Activated CD4-positive, alpha-beta T cell treated with anti-CD3 and anti-CD28 coated beads, Interleukin-10, Interleukin-2, amounts not matched to agents 100 ng/mL and 50 ng/mL, durations not matched to agents 16 hours and 8 hours (primary cell): ENCODE data around the gene COG3.

Source experiments
- DNase-seq: peaks from one replicate; pipeline ENCODE4 v3.0.0-alpha.2; 2020

Gene COG3

DNA sequence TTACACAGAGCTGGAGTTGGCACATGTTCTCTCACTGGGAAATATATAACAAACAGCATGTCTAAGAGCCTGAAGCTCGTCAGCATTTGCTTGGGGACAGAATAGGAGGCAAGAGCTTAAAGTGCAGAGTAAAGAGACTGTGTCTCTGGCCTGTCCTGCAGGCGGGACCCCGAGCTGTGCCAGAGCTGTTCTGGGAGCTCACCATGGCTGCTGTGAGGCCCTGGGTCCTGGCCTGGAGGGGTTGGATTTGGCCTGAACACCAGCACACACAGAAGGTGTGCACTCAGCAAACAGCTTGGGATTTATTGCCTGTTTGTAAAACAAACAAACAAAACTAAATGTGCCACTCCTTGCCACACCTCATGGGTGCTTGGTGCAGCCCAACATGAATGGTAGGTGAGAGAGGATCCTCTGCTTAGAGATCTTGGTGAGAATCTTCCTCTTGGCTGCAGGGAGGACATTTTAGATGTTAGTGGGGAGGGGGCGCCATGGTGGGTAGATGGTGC lies 89.9 kb downstream of the COG3 start:
- DNase-seq: no peak

DNA sequence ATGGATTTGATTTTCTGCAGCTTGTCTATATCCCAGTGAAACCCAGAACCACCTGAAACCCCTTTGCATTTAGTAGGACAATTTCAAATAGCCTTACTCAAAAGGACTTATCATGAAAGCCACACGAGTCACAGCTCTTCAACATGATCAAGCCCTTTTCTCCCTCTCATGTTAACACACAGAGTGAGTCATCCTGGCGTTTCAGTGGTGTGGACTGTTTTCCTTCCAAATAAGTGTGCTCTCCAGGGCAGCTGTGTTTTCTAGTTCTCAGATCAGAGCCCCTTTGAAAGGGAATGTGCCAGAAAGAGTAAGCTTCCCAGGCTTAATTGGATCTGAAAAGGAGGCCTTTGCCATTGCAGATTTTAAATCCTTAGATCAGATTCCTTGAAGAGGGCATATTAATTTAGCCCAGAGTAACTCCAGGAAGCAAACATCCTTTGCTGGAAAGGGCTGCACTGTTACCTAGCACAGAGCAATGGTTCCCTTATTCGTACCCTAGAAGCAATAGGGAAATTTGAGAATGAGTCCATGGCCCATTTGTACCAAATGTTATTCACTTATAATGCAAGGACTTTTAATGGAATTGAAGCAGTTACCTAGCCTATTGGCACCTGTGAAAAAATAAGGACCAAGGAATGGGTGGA lies 99.5 kb downstream of the COG3 start:
- DNase-seq: peak; percentile 21

DNA sequence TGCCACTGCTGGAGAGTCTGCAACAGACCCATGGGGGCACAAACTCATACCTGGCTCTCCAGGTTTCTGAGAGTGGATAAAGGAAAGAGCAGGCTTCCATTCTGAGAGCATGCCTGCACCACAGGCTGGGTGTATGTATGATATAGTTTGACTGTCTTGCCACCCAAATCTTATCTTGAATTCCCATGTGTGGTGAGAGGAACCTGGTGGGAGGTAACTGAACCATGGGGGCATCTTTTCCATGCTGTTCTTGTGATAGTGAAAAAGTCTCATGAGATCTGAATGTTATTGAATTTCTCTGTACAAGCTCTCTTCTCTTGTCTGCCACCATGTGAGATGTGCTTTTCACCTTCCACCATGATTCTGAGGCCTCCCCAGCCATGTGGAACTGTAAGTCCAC lies 100.6 kb downstream of the COG3 start:
- no peak for DNase-seq

DNA sequence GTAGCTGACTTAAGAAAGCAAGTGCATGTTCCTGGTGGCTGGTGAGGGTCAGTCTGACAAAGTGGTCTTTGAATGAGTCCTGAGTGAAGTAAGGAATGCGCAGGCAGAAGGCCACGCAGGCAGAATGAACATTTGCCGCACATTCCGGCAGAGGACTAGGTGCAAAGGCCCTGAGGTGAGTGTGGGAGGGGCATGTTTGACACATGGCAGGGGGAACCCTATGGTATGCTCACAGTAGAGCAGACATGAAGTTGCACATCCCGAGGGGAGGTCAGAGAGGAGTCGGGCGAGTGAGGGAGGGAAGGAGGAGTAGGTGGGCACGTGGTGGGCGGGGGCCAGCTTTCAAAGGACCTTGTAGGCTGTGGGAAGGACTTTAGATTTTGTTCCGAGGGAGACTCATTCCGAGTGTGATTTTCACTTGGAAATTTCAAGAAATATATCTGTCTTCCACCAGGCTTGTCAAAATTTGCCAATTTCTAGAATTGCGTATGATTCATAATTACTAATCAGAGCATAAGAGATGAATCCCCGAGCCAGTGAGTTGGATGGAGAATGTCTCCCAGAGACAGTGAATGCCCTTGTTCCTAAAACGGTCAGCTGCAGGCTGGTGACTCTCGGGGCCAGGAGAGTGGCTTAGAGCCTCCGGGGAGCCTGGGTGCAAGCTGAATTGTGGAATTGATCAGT lies 110.5 kb downstream of the COG3 start:
- DNase-seq: no peak

DNA sequence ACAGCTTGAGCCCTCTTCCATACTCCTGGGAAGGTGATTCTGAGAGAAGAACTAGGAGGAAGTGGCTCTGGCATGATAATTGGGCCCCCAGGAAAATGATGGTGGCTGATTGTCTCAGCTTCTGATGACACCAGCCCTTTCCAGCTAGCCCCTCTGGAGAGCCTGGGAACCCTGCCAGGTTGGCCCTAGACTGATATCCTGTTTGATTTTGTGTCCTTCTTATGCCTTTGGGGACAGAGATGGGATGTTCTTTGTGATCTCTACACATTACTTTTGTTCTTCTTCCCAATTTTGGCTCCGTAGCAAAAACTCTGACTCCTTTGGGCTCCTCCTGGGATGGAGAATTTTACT lies 111.1 kb downstream of the COG3 start:
- no peak for DNase-seq

DNA sequence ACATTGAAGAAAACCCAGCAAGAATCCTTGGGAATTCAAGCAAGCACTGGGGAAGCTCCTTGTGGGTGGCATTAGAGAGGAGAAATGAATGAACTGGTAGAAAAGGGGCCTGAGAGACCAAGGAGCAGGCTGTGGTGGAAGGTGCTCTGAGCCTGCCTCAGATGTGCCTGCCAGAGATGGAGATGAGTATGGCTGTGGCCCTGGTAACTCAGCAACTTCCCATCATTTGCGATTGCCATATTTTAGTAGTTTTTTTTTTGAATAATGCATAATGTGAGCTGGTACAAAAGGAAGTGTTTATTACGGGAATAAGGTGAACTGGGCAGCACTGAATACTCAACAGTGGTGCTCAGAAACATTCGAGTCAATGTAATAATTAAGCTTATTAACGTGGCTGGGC lies 111.7 kb downstream of the COG3 start:
- no peak for DNase-seq

DNA sequence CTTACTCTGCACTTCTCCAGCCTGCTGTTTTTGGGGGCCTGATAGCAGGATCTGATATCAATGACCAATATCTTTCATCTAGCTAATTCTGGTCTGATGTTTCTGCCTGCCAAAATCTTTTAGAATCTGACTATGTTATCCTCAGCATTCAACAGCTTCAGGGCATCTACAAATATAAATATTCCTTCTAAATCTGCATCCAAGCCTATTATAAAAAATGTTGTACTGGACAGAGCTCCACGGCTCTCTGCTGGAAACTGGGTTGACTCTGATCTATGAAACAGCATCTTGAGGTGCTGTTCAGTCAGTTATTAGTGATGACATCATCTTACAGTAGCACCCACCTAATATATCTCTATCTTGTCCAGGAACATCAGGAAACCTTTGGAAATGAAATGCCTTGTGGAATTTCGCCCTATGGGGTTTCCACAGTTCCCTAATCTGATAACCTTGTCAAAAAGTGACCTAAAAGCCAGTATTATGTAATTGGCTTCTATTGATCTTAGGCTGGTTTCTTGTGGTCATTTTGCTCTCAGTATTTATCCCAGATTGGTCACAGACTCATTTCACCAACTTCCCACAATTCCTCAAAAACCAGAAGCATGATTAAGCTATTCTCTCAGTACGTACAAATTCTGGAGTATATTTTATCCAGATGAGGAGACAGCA lies 117.8 kb downstream of the COG3 start:
- no peak for DNase-seq

DNA sequence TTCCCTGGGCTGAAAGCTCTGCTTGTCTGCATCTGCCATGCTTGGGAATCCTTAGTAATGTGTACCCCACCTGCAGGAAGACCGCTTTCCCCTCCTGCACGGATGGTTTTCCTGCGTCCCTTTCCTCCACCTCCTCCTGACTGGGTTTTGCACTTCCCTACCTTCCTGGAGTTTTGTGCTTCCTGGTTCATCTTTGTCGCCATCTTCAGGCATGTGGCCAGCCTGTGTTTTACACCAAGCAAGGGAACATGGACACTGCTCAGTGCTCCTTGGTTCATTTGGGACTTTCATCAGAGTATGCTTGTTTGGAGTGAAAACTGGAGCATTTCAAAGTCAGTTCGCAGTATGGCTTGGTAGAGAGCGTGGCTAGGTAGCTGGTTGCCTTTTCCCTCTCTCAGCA lies 120.1 kb downstream of the COG3 start:
- DNase-seq: no peak
